ENCODE data around the gene SRRM3. TPM values are rescaled to one million over a fixed set of nuclear protein-coding genes. Genes with fewer than 3 reads are reported as not detected.

The SRRM3 gene
- total RNA-seq, 1 donor from 2014 or later, result 2.2 TPM

- H3K27ac Mint-ChIP-seq, result no peak overlapping the region
- Histone ChIP-seq H3K4me1 (peaks cover 16% of the 10 kb centered on the region), H3K9ac (no peak overlapping the region), H3K27me3 (peaks cover 39% of the 10 kb centered on the region), H3K4me3 (no peak overlapping the region), H3K9me3 (ENCODE audit: low read depth) (no peaks in the 10 kb centered on the region), H2AFZ (replicated peaks) (no peak overlapping the region), H3K4me2 (no peak overlapping the region), H4K20me1 (ENCODE audit: low read depth) (peaks cover 3% of the 10 kb centered on the region), H3F3A (ENCODE audit: low read depth) (peaks cover 36% of the 10 kb centered on the region), H3K36me3 (no peaks in the 10 kb centered on the region), H3K79me2 (ENCODE audit: low read depth) (no peaks in the 10 kb centered on the region), H3K27ac (no peak overlapping the region)
- peaks cover 27% of the 10 kb centered on the region for H3K27me3 Mint-ChIP-seq (ENCODE audit: insufficient read depth, low read depth)
- no peak for DNase-seq (ENCODE audit: low spot score)
- H3K4me3 Mint-ChIP-seq, result no peak overlapping the region
- peaks cover 33% of the 10 kb centered on the region for H3K4me1 Mint-ChIP-seq
- H3K36me3 Mint-ChIP-seq, result no peaks in the 10 kb centered on the region
- H3K9me3 Mint-ChIP-seq, result no peaks in the 10 kb centered on the region
- TF ChIP-seq, protein P1, sequence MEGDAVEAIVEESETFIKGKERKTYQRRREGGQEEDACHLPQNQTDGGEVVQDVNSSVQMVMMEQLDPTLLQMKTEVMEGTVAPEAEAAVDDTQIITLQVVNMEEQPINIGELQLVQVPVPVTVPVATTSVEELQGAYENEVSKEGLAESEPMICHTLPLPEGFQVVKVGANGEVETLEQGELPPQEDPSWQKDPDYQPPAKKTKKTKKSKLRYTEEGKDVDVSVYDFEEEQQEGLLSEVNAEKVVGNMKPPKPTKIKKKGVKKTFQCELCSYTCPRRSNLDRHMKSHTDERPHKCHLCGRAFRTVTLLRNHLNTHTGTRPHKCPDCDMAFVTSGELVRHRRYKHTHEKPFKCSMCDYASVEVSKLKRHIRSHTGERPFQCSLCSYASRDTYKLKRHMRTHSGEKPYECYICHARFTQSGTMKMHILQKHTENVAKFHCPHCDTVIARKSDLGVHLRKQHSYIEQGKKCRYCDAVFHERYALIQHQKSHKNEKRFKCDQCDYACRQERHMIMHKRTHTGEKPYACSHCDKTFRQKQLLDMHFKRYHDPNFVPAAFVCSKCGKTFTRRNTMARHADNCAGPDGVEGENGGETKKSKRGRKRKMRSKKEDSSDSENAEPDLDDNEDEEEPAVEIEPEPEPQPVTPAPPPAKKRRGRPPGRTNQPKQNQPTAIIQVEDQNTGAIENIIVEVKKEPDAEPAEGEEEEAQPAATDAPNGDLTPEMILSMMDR (IDR thresholded peaks at IDR 0.05), result no peak
- TF ChIP-seq EZH2 (IDR thresholded peaks at IDR 0.05) (no peak), EZH2phosphoT487 (IDR thresholded peaks at IDR 0.05) (no peak)
These were observed 63.6 kb downstream of the SRRM3 start for GRCh38 chr7:76265299-76265698.

- H3K4me3 ChIP-seq, result peak overlapping the region; percentile 42
- H3K4me2 ChIP-seq, result peak overlapping the region; percentile 79
- H3K79me2 ChIP-seq (ENCODE audit: low read depth), result no peaks in the 10 kb centered on the region
- H2AFZ ChIP-seq (replicated peaks), result peak overlapping the region; percentile 57
- peaks cover 3% of the 10 kb centered on the region for H4K20me1 ChIP-seq (ENCODE audit: low read depth)
- H3K9ac ChIP-seq, result no peak overlapping the region
- Mint-ChIP-seq H3K27ac (no peak overlapping the region), H3K36me3 (no peaks in the 10 kb centered on the region), H3K4me3 (peak overlapping the region; percentile 78), H3K4me1 (peaks cover 26% of the 10 kb centered on the region), H3K9me3 (no peaks in the 10 kb centered on the region), H3K27me3 (ENCODE audit: insufficient read depth, low read depth) (peaks cover 25% of the 10 kb centered on the region)
- peak; percentile 74 for DNase-seq (ENCODE audit: low spot score)
- peaks cover 13% of the 10 kb centered on the region for H3K4me1 ChIP-seq
- H3F3A ChIP-seq (ENCODE audit: low read depth), result peaks cover 30% of the 10 kb centered on the region
- H3K27ac ChIP-seq, result no peak overlapping the region
- H3K9me3 ChIP-seq (ENCODE audit: low read depth), result no peaks in the 10 kb centered on the region
- TF ChIP-seq EZH2 (IDR thresholded peaks at IDR 0.05), result peak; percentile 87
- peak; percentile 78 for TF ChIP-seq EZH2phosphoT487 (IDR thresholded peaks at IDR 0.05)
- TF ChIP-seq, protein P1 (IDR thresholded peaks at IDR 0.05), result no peak
- H3K27me3 ChIP-seq, result peaks cover 47% of the 10 kb centered on the region
- H3K36me3 ChIP-seq, result no peaks in the 10 kb centered on the region
These were observed 65.6 kb downstream of the SRRM3 start for GRCh38 chr7:76267107-76267893.

- no peak overlapping the region for H3K4me3 ChIP-seq
- TF ChIP-seq EZH2phosphoT487 (IDR thresholded peaks at IDR 0.05) (no peak), EZH2 (IDR thresholded peaks at IDR 0.05) (no peak)
- TF ChIP-seq, protein P1 (IDR thresholded peaks at IDR 0.05), result no peak
- no peaks in the 10 kb centered on the region for H3K79me2 ChIP-seq (ENCODE audit: low read depth)
- H2AFZ ChIP-seq (replicated peaks), result no peak overlapping the region
- H3K9ac ChIP-seq, result no peak overlapping the region
- H3F3A ChIP-seq (ENCODE audit: low read depth), result peaks cover 33% of the 10 kb centered on the region
- H3K27me3 ChIP-seq, result peaks cover 50% of the 10 kb centered on the region
- no peaks in the 10 kb centered on the region for H3K9me3 ChIP-seq (ENCODE audit: low read depth)
- peaks cover 25% of the 10 kb centered on the region for H3K27me3 Mint-ChIP-seq (ENCODE audit: insufficient read depth, low read depth)
- H4K20me1 ChIP-seq (ENCODE audit: low read depth), result peaks cover 3% of the 10 kb centered on the region
- no peaks in the 10 kb centered on the region for H3K9me3 Mint-ChIP-seq
- no peak for DNase-seq (ENCODE audit: low spot score)
- H3K4me3 Mint-ChIP-seq, result peak overlapping the region; percentile 46
- H3K36me3 Mint-ChIP-seq, result no peaks in the 10 kb centered on the region
- peaks cover 16% of the 10 kb centered on the region for H3K4me1 ChIP-seq
- H3K27ac Mint-ChIP-seq, result no peak overlapping the region
- no peaks in the 10 kb centered on the region for H3K36me3 ChIP-seq
- no peak overlapping the region for H3K27ac ChIP-seq
- H3K4me2 ChIP-seq, result peak overlapping the region; percentile 79
- peaks cover 24% of the 10 kb centered on the region for H3K4me1 Mint-ChIP-seq
These were observed 66.1 kb downstream of the SRRM3 start for GRCh38 chr7:76267894-76268183.
